Astrocyte (in vitro differentiated cells and primary cell): ENCODE measurements around the gene HIF1AN.

Experiments
- CTCF ChIP-seq: IDR thresholded peaks from 2 replicates; pipeline ENCODE4 v1.5.1; 2011; ENCODE audit warnings: low read depth, mild to moderate bottlenecking, inconsistent platforms, low read length, moderate library complexity; ENCODE audit not compliant: insufficient read depth
- EZH2 ChIP-seq: IDR thresholded peaks from 2 replicates; pipeline ENCODE4 v1.6.1; 2012; ENCODE audit warnings: mild to moderate bottlenecking, low read length, inconsistent platforms; ENCODE audit not compliant: insufficient read depth

GRCh38 chr10:100535338-100535714 lies 417 bp upstream of the HIF1AN start:
- no peak for TF ChIP-seq CTCF
- TF ChIP-seq EZH2: no peak
